Keratinocyte (primary cell): ENCODE measurements around the gene NTMT1. TPM values are rescaled to one million over a fixed set of nuclear protein-coding genes. Genes with fewer than 3 reads are reported as not detected.

ENCODE experiments used
- DNase-seq: peaks from one replicate; pipeline ENCODE4 v3.0.0-alpha.2; 2011; ENCODE audit warnings: low read depth, missing footprints, low spot score
- FAIRE-seq: peaks from 2 replicates; lab custom pipeline; 2011; peaks lifted over from hg19 to GRCh38; lab: Jason Lieb, UNC
- H2AFZ ChIP-seq: 2 replicates; pipeline ENCODE4 v1.6.0; 2012; ENCODE audit warnings: low read length, control low read depth, inconsistent platforms; ENCODE audit not compliant: control insufficient read depth
- H3K27ac ChIP-seq: 2 replicates; pipeline ENCODE4 v1.5.1; 2011; ENCODE audit warnings: low read length; ENCODE audit not compliant: control insufficient read depth, insufficient read depth
- H3K27me3 ChIP-seq: 3 replicates; pipeline ENCODE4 v1.6.0; 2011; ENCODE audit warnings: low read length; ENCODE audit not compliant: control insufficient read depth, insufficient read depth; ENCODE audit errors: extremely low read depth
- H3K36me3 ChIP-seq, 2 experiments: 2 replicates in 1 of 2; 3 replicates in 1 of 2; pipeline ENCODE4 v1.5.1; 2011; ENCODE audit warnings: low read length in 2 of 2, mild to moderate bottlenecking in 1 of 2; ENCODE audit not compliant: control insufficient read depth in 2 of 2, insufficient read depth in 2 of 2; ENCODE audit errors: extremely low read depth in 1 of 2
- H3K4me1 ChIP-seq: 3 replicates; pipeline ENCODE4 v1.5.1; 2011; ENCODE audit warnings: low read length; ENCODE audit not compliant: control insufficient read depth, insufficient read depth; ENCODE audit errors: extremely low read depth
- H3K4me2 ChIP-seq: 3 replicates; pipeline ENCODE4 v1.6.0; 2011; ENCODE audit warnings: low read depth, low read length; ENCODE audit not compliant: control insufficient read depth, insufficient read depth; ENCODE audit errors: extremely low read depth
- H3K4me3 ChIP-seq, 3 experiments: fragments of 200-600 bp in 1 of 3; sonication (generic) in 1 of 3; 2 replicates in 2 of 3; 3 replicates in 1 of 3; pipeline ENCODE4 v1.5.1; 2011 to 2016; ENCODE audit warnings: low read length in 3 of 3, mild to moderate bottlenecking in 3 of 3, control low read depth in 2 of 3, inconsistent platforms in 1 of 3, low read depth in 1 of 3, mixed read lengths in 1 of 3, mixed run types in 1 of 3, moderate library complexity in 1 of 3; ENCODE audit not compliant: control insufficient read depth in 2 of 3, insufficient read depth in 2 of 3; ENCODE audit errors: extremely low read depth in 1 of 3
- H3K79me2 ChIP-seq: 2 replicates; pipeline ENCODE4 v1.6.0; 2012; ENCODE audit warnings: low read length; ENCODE audit not compliant: control insufficient read depth, insufficient read depth
- H3K9ac ChIP-seq: 3 replicates; pipeline ENCODE4 v1.6.0; 2011; ENCODE audit warnings: low read length; ENCODE audit not compliant: control insufficient read depth, insufficient read depth; ENCODE audit errors: extremely low read depth
- H3K9me1 ChIP-seq: 3 replicates; pipeline ENCODE4 v1.6.0; 2011; ENCODE audit warnings: low read length; ENCODE audit not compliant: control insufficient read depth, insufficient read depth; ENCODE audit errors: extremely low read depth
- H3K9me3 ChIP-seq: 2 replicates; pipeline ENCODE4 v1.5.1; 2012; ENCODE audit warnings: low read depth, low read length; ENCODE audit not compliant: control insufficient read depth
- H4K20me1 ChIP-seq: 3 replicates; pipeline ENCODE4 v1.6.0; 2011; ENCODE audit warnings: low read length; ENCODE audit not compliant: control insufficient read depth, insufficient read depth; ENCODE audit errors: extremely low read depth
- CTCF ChIP-seq, 3 experiments: IDR thresholded peaks in 1 of 3; conservative IDR thresholded peaks in 1 of 3; optimal IDR thresholded peaks in 1 of 3; 2 replicates in 2 of 3; 3 replicates in 1 of 3; pipeline versions ENCODE3 to v1.5.1; 2011; ENCODE audit warnings: low read length in 3 of 3, mild to moderate bottlenecking in 3 of 3, moderate library complexity in 2 of 3, control low read depth in 1 of 3, inconsistent platforms in 1 of 3; ENCODE audit not compliant: insufficient read depth in 2 of 3; ENCODE audit errors: extremely low read depth in 1 of 3
- EZH2 ChIP-seq: IDR thresholded peaks from one replicate; pipeline ENCODE4 v1.6.1; 2012; ENCODE audit warnings: inconsistent platforms, mild to moderate bottlenecking, low read length, moderate library complexity
- dilution Hi-C: fragments of 300-500 bp; cut with MboI; formaldehyde crosslinking; loops from one replicate; pipeline ENCODE4 v1.7.0; 2020; ENCODE audit warnings: low sequenced_read_pairs; ENCODE audit not compliant: extremely low pct_ligation_motif_present
- polyA plus RNA-seq, 5 experiments: library from polyadenylated mRNA; depleted of rRNA in 3 of 5; stranded (reverse) in 3 of 5; stranded (forward) in 1 of 5; unstranded in 1 of 5; fragments of >200 nt; gene quantifications; 1 replicate in 1 of 5; 2 replicates in 3 of 5; 3 replicates in 1 of 5; pipeline versions ENCODE4 v1.2.1 to v1.2.3, GENCODE V29; 2011 to 2012; ENCODE audit warnings: missing spikeins in 2 of 5, low read depth in 1 of 5, low replicate concordance in 1 of 5

Gene NTMT1
- polyA plus RNA-seq, 1 donor (not counting 4 experiments of a cell fraction or from before 2014, with no cell fraction given): 50.2 TPM

GRCh38 chr9:129647635-129648034, 21.7 kb downstream of the NTMT1 start:
- no peak overlapping the region for H3K9ac ChIP-seq
- H3K27me3 ChIP-seq: no peaks in the 10 kb centered on the region
- no peak overlapping the region for H3K4me2 ChIP-seq
- no peak for DNase-seq
- peaks cover 11% of the 10 kb centered on the region for H3K4me1 ChIP-seq
- H3K79me2 ChIP-seq: no peaks in the 10 kb centered on the region
- H3K36me3 ChIP-seq: no peaks in the 10 kb centered on the region
- TF ChIP-seq EZH2 (no peak), CTCF (optimal IDR thresholded peaks at IDR 0.05 in 1 of 3, IDR thresholded peaks at IDR 0.05 in 1 of 3, conservative IDR thresholded peaks at IDR 0.05 in 1 of 3; ENCODE audit: extremely low read depth in 1 of 3, insufficient read depth in 2 of 3, low read length in 3 of 3) (no peak)
- no peaks in the 10 kb centered on the region for H3K9me3 ChIP-seq
- FAIRE-seq: no peak
- no peaks in the 10 kb centered on the region for H4K20me1 ChIP-seq
- no peak overlapping the region for H2AFZ ChIP-seq
- no peak overlapping the region for H3K27ac ChIP-seq
- H3K9me1 ChIP-seq: no peaks in the 10 kb centered on the region
- no peak overlapping the region for H3K4me3 ChIP-seq
- dilution Hi-C loops: no loop called here

GRCh38 chr9:129648092-129648763, 22.3 kb downstream of the NTMT1 start:
- Histone ChIP-seq H3K4me3 (no peak overlapping the region), H4K20me1 (no peaks in the 10 kb centered on the region), H2AFZ (no peak overlapping the region), H3K79me2 (no peaks in the 10 kb centered on the region), H3K27ac (no peak overlapping the region), H3K9me3 (no peaks in the 10 kb centered on the region), H3K4me2 (no peak overlapping the region), H3K4me1 (peaks cover 11% of the 10 kb centered on the region), H3K9ac (no peak overlapping the region), H3K27me3 (no peaks in the 10 kb centered on the region), H3K9me1 (no peaks in the 10 kb centered on the region), H3K36me3 (no peaks in the 10 kb centered on the region)
- DNase-seq: no peak
- TF ChIP-seq EZH2 (no peak), CTCF (optimal IDR thresholded peaks at IDR 0.05 in 1 of 3, IDR thresholded peaks at IDR 0.05 in 1 of 3, conservative IDR thresholded peaks at IDR 0.05 in 1 of 3; ENCODE audit: extremely low read depth in 1 of 3, insufficient read depth in 2 of 3, low read length in 3 of 3) (no peak)
- dilution Hi-C loops: no loop called here
- FAIRE-seq: peak; percentile 51
